MCF 10A (cell line): ENCODE results near the gene CALN1. TPM values are rescaled to one million over a fixed set of nuclear protein-coding genes. Genes with fewer than 3 reads are reported as not detected.

Experiments
- BruUV-seq: library from RNA; stranded (reverse); fragments of 400-500 nt; replicated peaks from 2 replicates; lab custom pipeline; 2021; lab: Mats Ljungman, UMichigan
- CTCF ChIA-PET: fragments of 300-600 bp; sonication (Branson Sonifier 250); formaldehyde crosslinking; extraction: SDS; loops from one replicate; lab custom pipeline; 2021; ENCODE audit warnings: antibody characterized with exemption, inconsistent platforms; lab: Yijun Ruan, JAX
- POLR2A ChIA-PET: fragments of 300-600, 350-650 bp; sonication (Branson Sonifier 250); formaldehyde crosslinking; extraction: SDS; loops from one replicate; lab custom pipeline; 2020; ENCODE audit warnings: antibody characterized with exemption, inconsistent platforms; lab: Yijun Ruan, JAX
- DNase-seq: peaks from one replicate; pipeline ENCODE4 v3.0.0-alpha.2; 2018; ENCODE audit not compliant: unreplicated experiment
- H3K27ac Mint-ChIP-seq: one replicate; pipeline ENCODE4 v1.8.0; 2022; ENCODE audit warnings: mild to moderate bottlenecking, low read depth, mixed read lengths; ENCODE audit not compliant: unreplicated experiment
- H3K27me3 Mint-ChIP-seq: one replicate; pipeline ENCODE4 v1.8.0; 2022; ENCODE audit warnings: mixed read lengths; ENCODE audit not compliant: insufficient read depth, unreplicated experiment
- H3K36me3 Mint-ChIP-seq: one replicate; pipeline ENCODE4 v1.8.0; 2022; ENCODE audit warnings: mild to moderate bottlenecking, moderate library complexity, mixed read lengths; ENCODE audit not compliant: insufficient read depth, unreplicated experiment
- H3K4me1 Mint-ChIP-seq: one replicate; pipeline ENCODE4 v1.8.0; 2022; ENCODE audit warnings: mixed read lengths; ENCODE audit not compliant: insufficient read depth, unreplicated experiment
- H3K4me3 Mint-ChIP-seq: one replicate; pipeline ENCODE4 v1.8.0; 2022; ENCODE audit warnings: mild to moderate bottlenecking, moderate library complexity, mixed read lengths; ENCODE audit not compliant: unreplicated experiment
- H3K9me3 Mint-ChIP-seq: one replicate; pipeline ENCODE4 v1.8.0; 2022; ENCODE audit warnings: mixed read lengths; ENCODE audit not compliant: unreplicated experiment
- CTCF ChIP-seq: fragments of 200-600 bp; IDR thresholded peaks from one replicate; pipeline ENCODE4 v1.8.0; 2022; ENCODE audit warnings: antibody characterized with exemption, mild to moderate bottlenecking; ENCODE audit not compliant: unreplicated experiment
- intact Hi-C: fragments of 100-400 bp; cut with micrococcal nuclease; formaldehyde crosslinking; loops from 2 replicates; pipeline ENCODE4 v1.14.1; 2022
- total RNA-seq: library from RNA; stranded (reverse); gene quantifications from 2 replicates; pipeline ENCODE4 v1.2.3, GENCODE V29; 2022

Gene CALN1
- total RNA-seq, 1 experiment from 2014 or later: not detected

DNA sequence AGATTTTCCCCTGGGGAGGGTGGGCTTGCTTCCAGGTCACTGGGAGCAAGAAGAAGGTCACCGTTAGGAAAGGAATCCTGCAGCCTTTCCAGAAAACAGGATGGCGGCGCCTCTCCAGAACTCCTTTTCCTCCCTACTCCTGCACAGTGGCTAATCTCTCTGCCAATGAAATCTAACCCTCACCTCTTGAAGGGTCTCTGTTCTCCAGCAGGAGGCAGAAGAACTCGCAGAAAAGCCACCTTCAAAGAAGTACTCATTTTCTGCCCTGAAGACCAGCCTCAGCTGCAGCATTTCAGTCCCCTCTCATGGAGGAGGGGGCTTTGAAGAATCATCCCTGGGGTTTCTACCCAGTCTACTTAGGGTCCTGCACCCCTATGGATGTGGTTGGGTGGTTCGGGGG, 626.9 kb downstream of the CALN1 start:
- H3K4me1 Mint-ChIP-seq: no peaks in the 10 kb centered on the region
- intact Hi-C loops: no loop called here
- ChIA-PET POLR2A (no interaction called here), CTCF (interaction anchor here (1.1 kb wide), 1 partner anchor 32 kb away, joined by 5 read pairs; no protein-coding TSS in a partner anchor)
- no peak for DNase-seq
- H3K27me3 Mint-ChIP-seq: no peaks in the 10 kb centered on the region
- no TSS peak for BruUV-seq
- TF ChIP-seq CTCF: no peak
- peaks cover 29% of the 10 kb centered on the region for H3K9me3 Mint-ChIP-seq
- H3K27ac Mint-ChIP-seq: no peak overlapping the region
- H3K36me3 Mint-ChIP-seq: no peaks in the 10 kb centered on the region
- H3K4me3 Mint-ChIP-seq: no peak overlapping the region

DNA sequence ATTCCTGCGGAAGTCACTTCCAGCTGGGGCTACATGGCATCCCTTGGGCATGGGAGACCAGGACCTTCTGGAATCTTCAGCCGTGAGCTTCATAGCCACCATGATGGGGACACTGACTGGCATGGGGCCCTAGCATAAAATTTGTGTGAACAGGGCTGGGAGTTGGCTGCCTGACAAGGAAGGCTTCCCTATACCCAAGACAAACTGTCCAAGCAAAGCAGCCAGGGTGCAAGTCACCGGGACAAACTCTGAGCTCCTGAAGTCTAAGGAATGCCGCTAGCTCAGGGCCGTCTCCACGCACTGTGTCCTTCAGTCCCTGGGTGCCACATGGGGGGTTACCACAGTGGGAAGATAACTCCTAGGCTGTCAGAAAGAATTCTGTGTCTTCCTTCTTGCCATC, 627.4 kb downstream of the CALN1 start:
- Mint-ChIP-seq H3K9me3 (peaks cover 25% of the 10 kb centered on the region), H3K4me1 (no peaks in the 10 kb centered on the region), H3K27me3 (no peaks in the 10 kb centered on the region), H3K36me3 (no peaks in the 10 kb centered on the region), H3K4me3 (no peak overlapping the region), H3K27ac (no peak overlapping the region)
- DNase-seq: no peak
- ChIA-PET CTCF (no interaction called here), POLR2A (no interaction called here)
- no TSS peak for BruUV-seq
- TF ChIP-seq CTCF: no peak
- intact Hi-C loops: no loop called here

DNA sequence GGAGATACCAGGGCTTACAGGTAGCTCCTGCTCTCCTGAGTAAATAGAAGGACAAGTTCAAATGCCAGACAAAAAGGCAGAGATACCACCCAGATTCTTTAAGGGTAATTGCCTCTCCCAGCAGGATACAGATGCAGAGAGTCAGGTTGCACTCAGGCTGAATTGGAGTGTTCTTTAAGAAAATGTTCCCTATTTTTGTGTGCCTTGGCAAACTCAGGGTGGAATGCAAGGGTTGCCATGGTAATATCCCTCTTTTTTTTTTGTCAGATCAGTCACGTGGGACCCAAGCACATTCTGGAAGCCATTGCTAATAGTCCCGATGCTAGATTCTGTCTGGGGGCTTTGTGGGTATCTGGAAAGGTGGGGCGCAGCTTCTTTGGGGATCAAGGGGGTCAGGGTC, 628.0 kb downstream of the CALN1 start:
- ChIA-PET CTCF (no interaction called here), POLR2A (interaction anchor here (0.6 kb wide), 1 partner anchor 534 kb away, joined by 3 read pairs; no protein-coding TSS in a partner anchor)
- Mint-ChIP-seq H3K4me3 (no peak overlapping the region), H3K36me3 (no peaks in the 10 kb centered on the region), H3K27me3 (no peaks in the 10 kb centered on the region), H3K9me3 (peaks cover 22% of the 10 kb centered on the region), H3K27ac (no peak overlapping the region), H3K4me1 (no peaks in the 10 kb centered on the region)
- intact Hi-C loops: no loop called here
- BruUV-seq: no TSS peak
- DNase-seq: no peak
- TF ChIP-seq CTCF: no peak

GRCh38 chr7:71783779-71784178, 628.4 kb downstream of the CALN1 start:
- no peaks in the 10 kb centered on the region for H3K27me3 Mint-ChIP-seq
- no peak overlapping the region for H3K27ac Mint-ChIP-seq
- intact Hi-C loops: no loop called here
- no peak for DNase-seq
- no peaks in the 10 kb centered on the region for H3K4me1 Mint-ChIP-seq
- no peak overlapping the region for H3K4me3 Mint-ChIP-seq
- ChIA-PET CTCF (no interaction called here), POLR2A (interaction anchor here (0.6 kb wide), 1 partner anchor 535 kb away, joined by 3 read pairs; no protein-coding TSS in a partner anchor)
- no TSS peak for BruUV-seq
- H3K9me3 Mint-ChIP-seq: peaks cover 22% of the 10 kb centered on the region
- no peak for TF ChIP-seq CTCF
- no peaks in the 10 kb centered on the region for H3K36me3 Mint-ChIP-seq
